Stimulated activated naive CD8-positive, alpha-beta T cell treated with anti-CD3 and anti-CD28 coated beads, Interleukin-15, Interleukin-2, amounts not matched to agents 100 U/mL and 50 U/mL, for 24 hours (primary cell): ENCODE measurements around the gene HABP4.

ENCODE experiments used
- ATAC-seq: fragments of 150-1000 bp; cut with Tn5 transposase; one replicate; pipeline ENCODE4 v1.10.0; 2021
- DNase-seq: peaks from one replicate; pipeline ENCODE4 v3.0.0; 2021

HABP4 gene

DNA sequence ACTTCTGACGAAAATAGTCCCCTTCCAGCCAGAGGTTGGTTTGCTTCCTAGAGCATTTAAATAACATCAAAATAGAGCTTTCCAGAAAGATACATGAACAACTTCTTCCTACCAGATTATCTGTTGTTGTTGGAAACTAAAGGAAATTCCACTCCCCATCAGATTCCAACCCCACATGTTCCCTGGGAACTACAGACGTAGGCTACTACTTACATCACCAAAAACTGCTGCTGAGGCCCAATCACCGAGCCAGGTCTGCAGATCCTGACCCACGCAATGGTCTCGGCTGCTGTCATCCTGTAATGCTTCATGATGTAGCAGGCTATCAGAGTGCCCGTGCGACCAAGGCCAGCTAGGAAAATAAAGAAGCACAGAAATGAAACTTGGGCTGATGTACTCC, 73.4 kb downstream of the HABP4 start:
- DNase-seq (no peak), ATAC-seq (no peak)

DNA sequence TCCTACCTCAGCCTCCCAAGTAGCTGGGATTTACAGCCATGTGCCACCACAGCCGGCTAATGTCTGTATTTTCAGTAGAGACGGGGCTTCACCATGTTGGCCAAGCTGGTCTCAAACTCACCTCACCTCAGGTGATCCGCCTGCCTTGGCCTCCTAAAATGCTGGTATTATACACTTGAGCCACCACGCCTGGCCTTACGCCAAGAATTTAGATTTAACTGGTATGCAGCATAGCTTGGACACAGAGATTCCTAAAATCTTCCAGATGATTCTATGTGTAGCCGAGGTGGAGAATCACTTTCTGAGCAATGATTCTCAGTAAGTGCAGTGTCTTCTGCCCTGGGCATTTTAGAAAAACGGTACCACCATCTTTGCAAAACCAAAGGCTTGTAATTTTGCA, 74.1 kb downstream of the HABP4 start:
- DNase-seq (no peak), ATAC-seq (no peak)

DNA sequence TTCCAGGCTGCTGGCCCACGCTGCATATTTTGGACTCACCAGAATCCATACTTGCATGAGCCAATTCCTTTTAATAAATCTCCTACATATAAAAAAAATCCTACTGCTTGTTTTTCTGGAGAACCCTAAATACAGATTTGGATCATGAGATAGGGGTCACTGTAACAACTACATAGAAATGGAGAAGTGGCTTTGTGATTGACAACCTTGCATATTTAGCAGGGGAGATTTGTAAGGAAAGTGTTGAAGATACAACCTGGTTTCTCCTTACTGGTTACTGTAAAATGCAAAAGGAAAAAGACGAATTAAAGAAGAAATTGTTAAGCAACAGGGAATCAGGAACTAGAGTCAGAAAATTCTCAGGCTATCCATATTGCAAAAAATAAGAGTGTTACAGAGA, 74.8 kb downstream of the HABP4 start:
- ATAC-seq (no peak), DNase-seq (no peak)

DNA sequence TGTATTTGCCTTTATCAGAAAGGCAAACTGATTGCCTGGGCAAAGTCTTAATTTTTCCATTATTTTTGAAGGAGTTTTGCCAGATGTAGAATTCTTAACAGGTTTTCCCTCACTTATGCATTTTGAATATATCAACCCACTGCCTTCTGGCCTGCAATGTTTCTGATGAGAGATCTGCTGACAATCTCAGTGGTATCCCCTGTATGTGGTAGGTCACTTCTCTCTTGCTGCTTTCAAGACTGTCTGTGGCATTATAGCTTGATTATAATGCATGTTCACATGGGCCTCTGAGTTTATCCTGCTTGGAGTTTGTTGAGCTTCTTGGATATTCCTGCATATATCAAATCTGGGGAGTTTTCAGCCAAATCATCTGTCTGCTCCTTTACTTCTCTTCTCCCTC, 82.2 kb downstream of the HABP4 start:
- DNase-seq (no peak), ATAC-seq (no peak)

DNA sequence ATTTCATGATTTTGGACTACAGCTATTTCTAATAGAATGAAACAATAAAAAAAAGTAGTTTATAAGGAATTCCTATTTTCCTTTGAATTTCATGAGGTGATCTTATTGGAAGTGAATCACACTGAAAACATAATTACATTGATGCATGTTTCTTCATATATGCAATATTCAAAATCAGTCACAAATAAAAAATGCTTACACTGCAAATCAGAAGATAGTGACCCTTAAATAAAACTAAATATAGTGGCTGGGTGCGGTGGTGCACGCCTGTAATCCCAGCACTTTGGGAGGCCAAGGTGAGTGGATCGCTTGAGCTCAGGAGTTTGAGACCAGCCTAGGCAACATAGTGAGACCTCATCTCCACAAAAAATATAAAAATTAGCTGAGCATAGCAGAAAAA, 90.1 kb downstream of the HABP4 start:
- DNase-seq, result no peak

More for the DNA sequence above, 90.1 kb downstream of the HABP4 start:
- no peak for ATAC-seq
